ENCODE measurements around the gene HNRNPM.

DNA sequence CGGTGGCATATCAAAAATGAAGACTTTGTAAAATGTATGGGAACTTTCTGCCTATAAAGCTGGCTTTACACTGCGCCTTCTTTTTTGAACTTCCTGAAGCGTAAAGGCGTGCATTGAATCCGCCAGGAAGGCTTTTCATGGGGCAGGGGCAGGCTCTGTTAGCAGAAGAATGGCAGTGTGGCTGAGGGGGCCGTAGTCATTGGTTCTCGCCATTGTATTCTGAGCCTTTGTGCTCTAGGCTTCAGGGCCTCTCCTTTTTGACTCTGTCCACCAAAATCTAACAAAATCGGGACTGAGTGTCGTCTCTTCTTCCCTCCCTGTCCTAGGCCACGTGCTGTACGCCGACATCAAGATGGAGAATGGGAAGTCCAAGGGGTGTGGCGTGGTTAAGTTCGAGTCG is 43.6 kb downstream of the HNRNPM start:
- no peak for TF ChIP-seq CTCF (IDR thresholded peaks at IDR 0.05; ENCODE audit: low read depth, low read length)
- no peak for TF ChIP-seq EZH2phosphoT487 (IDR thresholded peaks at IDR 0.05; ENCODE audit: low read depth)
